Smooth muscle cell (in vitro differentiated cells): ENCODE data around the gene PPP1R14C. TPM values are rescaled to one million over a fixed set of nuclear protein-coding genes. Genes with fewer than 3 reads are reported as not detected.
"Not testable (repeated sequence)": the region's sequence is repeated elsewhere in the genome, so short reads cannot be mapped to it uniquely, and the experiment has no call there.

Experiments used
- DNase-seq: peaks from one replicate; lab custom pipeline; 2025; ENCODE audit not compliant: unreplicated experiment; lab: John Stamatoyannopoulos, UW
- H2AFZ ChIP-seq: fragments of 200-600 bp; sonication (generic); 2 replicates; pipeline ENCODE4 v1.6.0; 2016; ENCODE audit warnings: antibody characterized with exemption, low read depth, mild to moderate bottlenecking
- H3F3A ChIP-seq: fragments of 200-600 bp; sonication (generic); 2 replicates; pipeline ENCODE4 v1.6.0; 2017; ENCODE audit warnings: antibody characterized with exemption, low read depth
- H3K27ac ChIP-seq: fragments of 200-600 bp; sonication (generic); 2 replicates; pipeline ENCODE4 v1.5.1; 2016; ENCODE audit warnings: low read depth, mild to moderate bottlenecking
- H3K27me3 ChIP-seq: fragments of 200-600 bp; sonication (generic); 2 replicates; pipeline ENCODE4 v1.6.1; 2016; ENCODE audit warnings: low read depth, mild to moderate bottlenecking
- H3K36me3 ChIP-seq: fragments of 200-600 bp; sonication (generic); 2 replicates; pipeline ENCODE4 v1.5.1; 2016; ENCODE audit warnings: low read depth
- H3K4me1 ChIP-seq: fragments of 200-600 bp; sonication (generic); 2 replicates; pipeline ENCODE4 v1.5.1; 2016; ENCODE audit warnings: low read depth
- H3K4me2 ChIP-seq: fragments of 200-600 bp; sonication (generic); 2 replicates; pipeline ENCODE4 v1.6.0; 2016; ENCODE audit warnings: mild to moderate bottlenecking
- H3K4me3 ChIP-seq: fragments of 200-600 bp; sonication (generic); 2 replicates; pipeline ENCODE4 v1.5.1; 2016; ENCODE audit warnings: mild to moderate bottlenecking
- H3K79me2 ChIP-seq: fragments of 200-600 bp; sonication (generic); 2 replicates; pipeline ENCODE4 v1.6.0; 2016; ENCODE audit warnings: low read depth, mild to moderate bottlenecking
- H3K9ac ChIP-seq: fragments of 200-600 bp; sonication (generic); 2 replicates; pipeline ENCODE4 v1.6.0; 2016; ENCODE audit warnings: low read depth
- H3K9me3 ChIP-seq: fragments of 200-600 bp; sonication (generic); replicated peaks from 2 replicates; pipeline ENCODE4 v1.5.1; 2016; ENCODE audit warnings: low read depth
- H4K20me1 ChIP-seq: fragments of 200-600 bp; sonication (generic); 2 replicates; pipeline ENCODE4 v1.6.0; 2016; ENCODE audit warnings: low read depth
- WGBS: methylation state at CpG from one replicate; pipeline ENCODE4 v1.1.7; 2016; ENCODE audit warnings: low lambda C conversion rate; 5-methylcytosine and 5-hydroxymethylcytosine counted together
- polyA plus RNA-seq: library from polyadenylated mRNA; unstranded; fragments of >200 nt; fragmentation: Nextera tagmentation; extraction: Ambion mirVana; gene quantifications from 2 replicates; pipeline ENCODE4 v1.2.1, GENCODE V29; 2016
- total RNA-seq: library from RNA; depleted of rRNA; stranded (reverse); fragments of >200 nt; gene quantifications from 2 replicates; pipeline ENCODE4 v1.2.3, GENCODE V29; 2014
- TF ChIP-seq, protein P1 (sequence below): fragments of 200-600 bp; sonication (generic); IDR thresholded peaks from 2 replicates; pipeline ENCODE4 v1.5.1; 2017; ENCODE audit warnings: borderline replicate concordance, mild to moderate bottlenecking, antibody characterized with exemption; ENCODE audit not compliant: insufficient read depth, poor library complexity, severe bottlenecking

The PPP1R14C gene
- total and polyA plus RNA-seq, 2 experiments from 2014 or later, result 2.6 to 7.9 TPM

DNA sequence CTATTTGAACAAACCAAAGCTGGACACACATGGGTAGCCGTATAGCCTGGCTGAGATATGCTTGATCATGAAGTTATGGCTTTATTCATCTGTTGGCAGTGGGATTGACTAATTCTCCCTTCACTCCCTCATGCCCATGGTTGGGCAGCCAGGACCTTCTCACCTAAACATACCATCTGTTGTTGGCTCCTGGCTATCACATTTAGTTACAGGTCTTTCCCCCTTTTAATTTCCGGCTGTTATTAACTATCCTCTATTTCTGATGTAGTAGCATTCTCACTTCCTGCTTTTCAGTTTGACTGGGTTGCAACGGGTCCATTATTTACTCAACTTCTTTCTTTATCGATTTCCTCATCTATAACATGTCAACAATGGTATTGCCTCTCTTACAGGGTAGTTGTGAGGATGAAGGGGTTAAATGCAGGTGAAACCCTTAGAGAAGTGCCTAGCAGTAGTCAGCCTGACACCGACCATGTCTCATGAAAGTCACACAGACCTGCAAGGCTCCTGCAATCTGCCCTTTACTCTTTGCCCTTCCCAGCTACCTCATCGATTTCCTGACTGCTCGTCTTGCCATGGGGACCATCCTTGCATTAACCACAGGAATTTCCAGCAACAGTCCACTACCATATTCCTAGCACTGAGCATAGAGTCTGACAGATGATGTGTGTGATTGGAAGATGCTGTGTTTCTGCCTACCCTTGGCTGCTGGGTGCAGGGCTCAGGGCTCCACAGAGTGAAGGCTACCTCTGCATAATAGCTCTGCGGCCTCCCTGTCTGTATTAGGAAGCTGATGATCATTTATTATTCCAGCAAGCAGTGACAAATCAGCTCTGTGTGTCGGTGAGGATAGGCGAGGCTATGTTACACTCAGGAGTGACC, 42.2 kb downstream of the PPP1R14C start:
- Histone ChIP-seq H3K4me1 (no peaks in the 10 kb centered on the region), H3F3A (no peaks in the 10 kb centered on the region), H3K27me3 (no peaks in the 10 kb centered on the region), H3K79me2 (no peaks in the 10 kb centered on the region), H3K9me3 (no peaks in the 10 kb centered on the region), H3K36me3 (no peaks in the 10 kb centered on the region), H2AFZ (no peak overlapping the region), H3K4me3 (no peak overlapping the region), H3K4me2 (no peak overlapping the region), H3K27ac (no peak overlapping the region), H3K9ac (no peak overlapping the region), H4K20me1 (no peaks in the 10 kb centered on the region)
- no peak for DNase-seq
- 73% methylated on average over 10 of the region's 10 CpGs for WGBS
- TF ChIP-seq, protein P1, sequence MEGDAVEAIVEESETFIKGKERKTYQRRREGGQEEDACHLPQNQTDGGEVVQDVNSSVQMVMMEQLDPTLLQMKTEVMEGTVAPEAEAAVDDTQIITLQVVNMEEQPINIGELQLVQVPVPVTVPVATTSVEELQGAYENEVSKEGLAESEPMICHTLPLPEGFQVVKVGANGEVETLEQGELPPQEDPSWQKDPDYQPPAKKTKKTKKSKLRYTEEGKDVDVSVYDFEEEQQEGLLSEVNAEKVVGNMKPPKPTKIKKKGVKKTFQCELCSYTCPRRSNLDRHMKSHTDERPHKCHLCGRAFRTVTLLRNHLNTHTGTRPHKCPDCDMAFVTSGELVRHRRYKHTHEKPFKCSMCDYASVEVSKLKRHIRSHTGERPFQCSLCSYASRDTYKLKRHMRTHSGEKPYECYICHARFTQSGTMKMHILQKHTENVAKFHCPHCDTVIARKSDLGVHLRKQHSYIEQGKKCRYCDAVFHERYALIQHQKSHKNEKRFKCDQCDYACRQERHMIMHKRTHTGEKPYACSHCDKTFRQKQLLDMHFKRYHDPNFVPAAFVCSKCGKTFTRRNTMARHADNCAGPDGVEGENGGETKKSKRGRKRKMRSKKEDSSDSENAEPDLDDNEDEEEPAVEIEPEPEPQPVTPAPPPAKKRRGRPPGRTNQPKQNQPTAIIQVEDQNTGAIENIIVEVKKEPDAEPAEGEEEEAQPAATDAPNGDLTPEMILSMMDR, result no peak

DNA sequence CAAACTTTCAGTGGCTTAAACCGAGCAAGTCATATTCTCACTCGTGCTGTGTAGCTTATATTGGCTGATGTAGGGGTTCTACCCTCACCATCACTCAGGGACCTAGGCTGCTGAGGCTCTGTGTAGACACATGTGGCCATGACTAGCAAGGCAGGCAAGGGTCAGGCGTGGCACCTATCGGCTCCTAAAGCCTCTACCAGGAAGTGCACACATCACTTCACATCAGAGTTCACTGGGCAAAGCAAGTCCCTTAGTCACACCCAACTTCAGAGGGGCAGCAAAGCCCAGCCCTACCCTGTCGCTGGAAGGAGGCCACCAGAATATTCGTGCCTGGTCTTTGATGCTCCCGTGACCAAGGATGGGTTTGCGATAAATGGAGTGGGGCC, 42.9 kb downstream of the PPP1R14C start:
- H3K4me2 ChIP-seq, result no peak overlapping the region
- no peaks in the 10 kb centered on the region for H3F3A ChIP-seq
- no peak for DNase-seq
- no peak overlapping the region for H3K9ac ChIP-seq
- no peaks in the 10 kb centered on the region for H3K79me2 ChIP-seq
- no peak overlapping the region for H3K4me3 ChIP-seq
- 89% methylated on average over 8 of the region's 8 CpGs for WGBS
- no peaks in the 10 kb centered on the region for H3K27me3 ChIP-seq
- H3K36me3 ChIP-seq, result no peaks in the 10 kb centered on the region
- H3K9me3 ChIP-seq, result no peaks in the 10 kb centered on the region
- H3K27ac ChIP-seq, result no peak overlapping the region
- no peaks in the 10 kb centered on the region for H4K20me1 ChIP-seq
- TF ChIP-seq, protein P1, result no peak
- H3K4me1 ChIP-seq, result no peaks in the 10 kb centered on the region
- no peak overlapping the region for H2AFZ ChIP-seq

DNA sequence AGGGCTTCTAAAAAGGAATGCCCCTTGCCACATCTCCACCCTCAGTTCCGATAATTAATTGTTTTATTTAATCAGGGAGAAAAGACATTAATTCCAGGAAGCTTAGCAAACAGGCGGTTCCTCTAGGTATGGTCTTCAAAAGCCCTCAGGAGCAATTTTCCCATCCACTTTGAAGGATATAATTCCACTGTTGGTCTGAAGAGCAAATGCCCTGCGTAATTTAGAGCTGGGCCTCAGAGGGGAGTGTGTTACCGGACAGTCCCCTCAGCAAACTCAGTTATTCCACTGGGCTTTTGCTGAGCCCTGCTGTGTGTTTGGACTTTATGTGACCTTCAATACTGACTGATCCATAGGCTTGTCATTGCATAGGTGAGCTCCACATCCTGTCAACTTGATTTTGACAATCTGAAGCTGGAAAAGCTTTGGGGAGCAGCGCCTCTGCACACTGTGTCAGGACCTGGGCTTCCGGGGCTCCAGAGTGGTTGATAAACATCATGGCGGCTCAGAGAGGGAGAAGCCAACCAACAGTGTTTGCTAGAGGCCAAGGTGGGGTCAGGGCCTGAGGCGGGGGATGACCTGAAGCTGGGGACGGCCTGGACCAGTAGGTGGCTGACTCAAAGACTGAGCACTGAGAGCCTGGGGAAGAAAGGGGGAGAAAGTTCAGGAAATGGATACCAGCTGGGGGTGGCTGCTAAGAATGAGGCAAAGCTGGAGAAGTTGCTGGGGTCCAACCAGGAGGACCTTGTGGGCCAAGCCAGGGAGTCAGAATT, 43.5 kb downstream of the PPP1R14C start:
- Histone ChIP-seq H2AFZ (no peak overlapping the region), H3K27me3 (no peaks in the 10 kb centered on the region), H3F3A (no peaks in the 10 kb centered on the region), H3K4me2 (no peak overlapping the region), H3K9me3 (no peaks in the 10 kb centered on the region), H3K4me1 (no peaks in the 10 kb centered on the region), H3K79me2 (no peaks in the 10 kb centered on the region), H3K27ac (no peak overlapping the region), H4K20me1 (no peaks in the 10 kb centered on the region), H3K9ac (no peak overlapping the region), H3K36me3 (no peaks in the 10 kb centered on the region), H3K4me3 (no peak overlapping the region)
- WGBS, result 95% methylated on average over 9 of the region's 9 CpGs
- DNase-seq, result no peak
- TF ChIP-seq, protein P1, result no peak

DNA sequence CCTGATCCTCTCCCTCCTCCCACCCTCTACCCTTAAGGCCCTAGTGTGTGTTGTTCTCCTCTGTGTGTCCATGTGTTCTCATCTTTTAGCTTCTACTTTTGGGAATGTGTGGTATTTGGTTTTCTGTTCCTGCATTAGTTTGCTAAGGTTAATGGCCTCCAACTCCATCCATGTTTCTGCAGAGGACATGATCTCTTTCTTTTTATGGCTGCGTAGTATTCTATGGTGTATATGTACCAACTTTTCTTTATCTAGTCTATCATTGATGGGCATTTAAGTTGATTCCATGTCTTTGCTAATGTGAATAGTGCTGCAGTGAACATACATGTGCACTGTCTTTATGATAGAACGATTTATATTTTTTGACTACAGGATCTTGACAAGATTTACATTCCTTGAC, 44.6 kb downstream of the PPP1R14C start:
- H3K4me1 ChIP-seq, H3K79me2 ChIP-seq, DNase-seq, H2AFZ ChIP-seq, H3K4me3 ChIP-seq, H3K27ac ChIP-seq, H4K20me1 ChIP-seq, H3F3A ChIP-seq, H3K9me3 ChIP-seq, H3K4me2 ChIP-seq, H3K36me3 ChIP-seq, H3K9ac ChIP-seq, H3K27me3 ChIP-seq: not testable (repeated sequence)
- WGBS, result 89% methylated on average over 2 of the region's 2 CpGs
